HG03060 (cell line): ENCODE data around the gene NAB2.

ENCODE experiments used
- ATAC-seq: cut with Tn5 transposase; IDR thresholded peaks from one replicate; pipeline ENCODE4 v1.9.1; 2021; ENCODE audit warnings: low read depth, moderate number of reproducible peaks; ENCODE audit not compliant: unreplicated experiment

The NAB2 gene

GRCh38 chr12:57129321-57129842, 40.5 kb downstream of the NAB2 start:
- no peak for ATAC-seq

- no peak for ATAC-seq
These were observed 41.0 kb downstream of the NAB2 start for GRCh38 chr12:57129889-57130288.

GRCh38 chr12:57130941-57131340, 42.0 kb downstream of the NAB2 start:
- no peak for ATAC-seq

- no peak for ATAC-seq
These were observed 43.2 kb downstream of the NAB2 start for GRCh38 chr12:57131896-57132744.

- ATAC-seq, result no peak
These were observed 44.2 kb downstream of the NAB2 start for GRCh38 chr12:57133013-57133569.

GRCh38 chr12:57133916-57134315, 45.0 kb downstream of the NAB2 start:
- ATAC-seq, result no peak

GRCh38 chr12:57134949-57135348, 46.0 kb downstream of the NAB2 start:
- no peak for ATAC-seq

- no peak for ATAC-seq
These were observed 46.8 kb downstream of the NAB2 start for GRCh38 chr12:57135527-57136326.

GRCh38 chr12:57138526-57139272, 49.8 kb downstream of the NAB2 start:
- no peak for ATAC-seq

- no peak for ATAC-seq
These were observed 51.1 kb downstream of the NAB2 start for GRCh38 chr12:57139796-57140649.

GRCh38 chr12:57141249-57141648, 52.3 kb downstream of the NAB2 start:
- no peak for ATAC-seq

- ATAC-seq, result no peak
These were observed 53.2 kb downstream of the NAB2 start for GRCh38 chr12:57142121-57142520.

- ATAC-seq, result no peak
These were observed 53.8 kb downstream of the NAB2 start for GRCh38 chr12:57142727-57143126.

- no peak for ATAC-seq
These were observed 54.5 kb downstream of the NAB2 start for GRCh38 chr12:57143454-57143853.
